Testis (tissue), 2 donors: Measurements from ENCODE around the gene DNAAF8.

ENCODE experiments used
- CTCF ChIP-seq, 3 experiments: fragments of 450-650 bp in 2 of 3; fragments of 200-600 bp in 1 of 3; sonication (generic) in 1 of 3; IDR thresholded peaks; one replicate each; pipeline ENCODE4 v1.5.1; 2016 to 2019; ENCODE audit warnings: antibody characterized with exemption in 3 of 3, mild to moderate bottlenecking in 2 of 3, moderate library complexity in 1 of 3
- POLR2A ChIP-seq: fragments of 450-650 bp; IDR thresholded peaks from one replicate; pipeline ENCODE4 v1.6.1; 2017; ENCODE audit warnings: antibody characterized with exemption, mild to moderate bottlenecking, moderate library complexity

- TF ChIP-seq POLR2A (no peak), CTCF (IDR thresholded peaks at IDR 0.05) (no peak)
Observed at GRCh38 chr16:4766875-4767628, 32.7 kb downstream of the DNAAF8 start, which contains the start of gene ZNF500.
